HG02938 (cell line): Measurements from ENCODE around the gene CFAP43.

Experiments used
- ATAC-seq: cut with Tn5 transposase; IDR thresholded peaks from one replicate; pipeline ENCODE4 v1.9.1; 2021; ENCODE audit warnings: mild to moderate bottlenecking, moderate library complexity; ENCODE audit not compliant: unreplicated experiment

CFAP43 gene

DNA sequence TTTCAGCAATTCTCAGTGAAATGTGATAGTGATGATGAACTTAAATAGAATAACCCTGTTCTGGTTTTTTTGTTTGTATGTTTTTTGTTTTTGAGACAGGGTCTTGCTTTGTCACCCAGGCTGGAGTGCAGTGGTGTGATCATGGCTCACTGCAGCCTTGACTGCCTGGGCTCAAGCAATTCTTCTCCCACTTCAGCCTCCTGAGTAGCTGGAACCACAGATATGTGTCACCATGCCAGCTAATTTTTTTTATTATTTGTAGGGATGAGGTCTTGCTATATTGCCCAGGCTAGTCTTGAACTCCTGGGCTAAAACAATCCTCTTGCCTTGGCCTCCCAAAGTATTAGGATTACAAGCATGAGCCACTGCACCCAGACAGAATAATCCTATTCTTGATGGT, 132.2 kb downstream of the CFAP43 start:
- no peak for ATAC-seq

DNA sequence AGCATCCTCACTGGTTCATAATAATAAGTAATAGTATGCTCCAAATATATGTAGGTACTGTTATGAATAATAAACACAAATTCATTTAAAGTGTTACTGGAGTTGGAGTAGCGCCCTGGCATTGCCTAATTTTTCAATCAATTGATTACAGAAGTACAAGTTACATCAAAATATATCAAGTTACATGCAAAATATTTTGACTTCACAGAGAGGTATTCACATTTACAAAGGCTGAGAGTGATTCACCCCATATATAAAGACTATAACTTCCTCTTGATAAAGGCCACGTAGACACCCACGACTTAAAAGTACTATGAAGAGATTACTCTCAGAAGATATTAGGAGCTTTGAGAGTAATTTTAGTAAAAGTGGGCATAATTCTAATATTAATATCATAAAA, 132.9 kb downstream of the CFAP43 start:
- ATAC-seq, result no peak

DNA sequence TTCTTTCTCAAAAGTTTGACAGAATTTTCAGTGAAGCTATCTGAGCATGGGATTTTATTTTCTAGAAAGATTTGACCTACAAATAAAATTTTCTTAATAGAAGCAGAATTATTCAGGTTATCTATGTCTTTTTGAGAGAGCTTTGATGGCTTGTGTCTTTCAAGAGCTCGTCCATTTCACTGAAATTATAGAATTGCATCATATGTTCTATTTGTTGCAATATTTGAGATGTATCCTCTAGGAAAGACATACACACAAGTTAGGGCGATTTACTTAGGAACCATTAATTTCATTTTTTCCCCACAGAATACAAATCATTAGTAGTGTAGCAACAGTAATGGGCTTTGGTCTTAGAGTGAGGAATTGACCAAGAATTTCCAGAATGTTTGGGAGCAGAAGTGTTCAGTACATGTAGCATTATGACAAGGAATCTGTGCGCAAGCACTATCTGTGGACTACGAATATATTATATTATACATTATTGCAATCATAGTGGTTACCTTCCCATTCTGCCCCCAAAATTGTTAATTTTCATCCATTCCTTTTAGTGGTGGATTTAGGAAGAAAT, 133.7 kb downstream of the CFAP43 start:
- ATAC-seq, result no peak

DNA sequence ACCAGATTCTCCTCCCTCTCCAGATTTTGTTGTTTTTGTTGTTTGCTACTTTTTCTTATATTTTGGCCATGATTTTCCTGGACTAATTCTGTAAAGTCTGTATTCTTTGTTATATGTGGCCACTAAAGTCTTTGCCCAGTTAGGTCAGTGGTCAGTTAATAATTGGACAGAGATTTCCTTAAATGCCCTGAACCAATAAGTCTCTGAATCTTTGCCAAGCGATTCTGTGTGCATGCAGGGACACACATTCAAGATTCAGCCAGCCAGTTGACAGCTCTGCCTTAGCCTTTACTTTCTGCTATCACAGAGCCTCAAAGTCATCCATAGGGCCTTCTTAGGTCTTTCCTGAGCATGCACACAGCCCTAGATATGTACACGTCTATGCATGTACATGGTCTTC, 135.5 kb downstream of the CFAP43 start:
- no peak for ATAC-seq

DNA sequence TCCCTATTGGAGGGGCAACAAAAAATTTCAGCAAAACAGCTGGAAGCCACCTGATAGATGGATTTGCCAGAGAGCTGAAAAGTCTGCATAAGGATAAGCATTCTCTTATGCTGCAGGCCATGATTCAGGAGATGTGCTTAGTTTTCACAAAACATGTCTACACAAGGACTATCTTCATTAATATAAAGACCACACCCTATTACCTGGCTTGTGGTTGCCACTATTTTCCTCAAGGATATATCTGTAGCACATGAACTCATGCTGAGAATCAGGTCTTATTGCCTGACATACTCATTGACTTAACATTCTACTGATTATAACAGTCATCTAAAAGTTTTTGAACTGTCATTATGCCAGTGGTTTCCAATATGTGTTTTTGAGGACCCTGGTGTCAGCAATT, 139.4 kb downstream of the CFAP43 start:
- no peak for ATAC-seq

DNA sequence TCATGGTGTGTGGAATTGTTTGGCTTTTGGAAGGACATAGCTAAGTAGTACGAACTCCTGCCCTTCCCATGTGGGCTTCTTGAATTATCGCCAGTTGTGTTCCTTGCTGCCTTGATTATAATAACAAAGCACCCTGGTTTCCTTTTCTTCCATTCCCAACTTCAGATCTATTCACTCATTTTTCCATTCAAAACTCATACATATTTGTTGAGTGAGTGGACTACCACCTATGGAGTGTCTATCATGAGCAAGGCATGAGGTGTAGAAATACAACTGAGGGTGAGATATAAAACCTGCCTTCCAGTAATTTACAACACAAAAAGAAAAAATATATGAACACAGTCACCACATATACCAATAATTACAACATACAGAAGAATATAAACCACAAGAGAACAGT, 141.6 kb downstream of the CFAP43 start:
- no peak for ATAC-seq

DNA sequence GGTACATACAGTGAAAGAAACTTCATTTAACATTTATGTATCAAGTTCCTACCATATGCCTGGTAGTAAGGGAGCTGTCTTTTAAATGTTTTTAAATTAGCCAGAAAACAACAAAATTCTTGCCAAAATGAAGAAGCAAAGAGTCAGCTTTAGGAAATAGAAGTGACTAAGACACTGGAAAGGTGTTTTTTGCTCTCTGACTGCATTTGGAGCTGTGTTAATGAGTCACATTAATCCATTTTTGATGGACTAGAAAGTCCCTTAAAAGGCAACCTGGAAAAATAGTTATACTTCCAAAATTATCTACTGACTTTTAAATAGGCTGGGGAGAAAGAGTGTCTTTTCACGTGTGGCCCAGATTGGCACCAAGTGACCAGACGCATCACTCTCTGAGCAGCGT, 142.5 kb downstream of the CFAP43 start:
- no peak for ATAC-seq

DNA sequence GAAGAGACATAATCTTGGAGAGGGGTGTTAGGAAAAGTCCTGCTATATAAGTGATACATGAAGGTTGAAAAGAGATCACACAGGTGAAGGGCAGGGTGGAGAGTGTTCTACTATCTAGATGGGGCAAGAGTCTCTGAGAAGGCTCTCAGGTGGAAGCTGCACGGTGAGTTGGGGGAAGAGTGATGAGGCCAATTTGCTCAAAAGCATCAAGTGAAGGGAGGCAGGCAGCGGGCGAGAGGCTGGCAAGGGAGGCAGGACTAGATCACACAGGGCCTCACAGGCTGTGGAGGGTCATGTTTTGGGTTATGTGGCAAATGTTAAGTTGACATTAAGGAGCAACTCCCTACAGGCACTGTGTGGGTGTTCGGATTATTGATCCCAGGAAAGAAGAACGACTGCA, 143.9 kb downstream of the CFAP43 start:
- ATAC-seq, result no peak

DNA sequence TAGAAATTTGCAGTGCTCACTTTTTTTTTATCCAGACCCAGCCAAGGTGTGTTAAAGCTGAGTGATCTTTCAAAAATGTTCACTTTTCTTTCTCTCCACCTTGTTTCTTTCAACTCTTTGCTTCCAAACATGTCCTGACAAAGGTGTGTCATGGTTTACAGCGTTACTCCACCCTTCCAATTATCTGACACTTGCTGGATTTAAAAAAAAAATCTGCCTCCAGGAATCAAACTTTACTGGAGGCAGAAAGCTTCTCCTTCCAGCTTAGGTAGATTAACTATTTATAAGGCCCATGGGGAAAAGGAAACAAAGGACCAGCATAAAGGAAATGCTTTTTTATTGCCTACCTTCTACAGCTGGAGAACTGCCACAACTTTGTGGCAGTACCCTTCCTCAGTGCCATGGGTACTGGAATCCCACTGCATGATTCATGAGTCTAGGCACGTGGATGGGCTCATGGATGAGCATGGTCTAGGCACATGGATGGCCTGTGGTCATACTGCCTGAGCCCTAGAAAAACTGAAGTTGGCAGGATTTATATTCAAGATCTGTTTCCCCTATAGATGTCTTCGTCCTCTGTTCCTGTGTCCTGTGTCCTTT, 146.3 kb downstream of the CFAP43 start, which contains the start of gene COL17A1:
Gene COL17A1, minus strand, starts transcription at position 80 of the 600 bp plus-strand sequence. CDS start 5,207 bp downstream, outside the sequence.
- ATAC-seq, result no peak

DNA sequence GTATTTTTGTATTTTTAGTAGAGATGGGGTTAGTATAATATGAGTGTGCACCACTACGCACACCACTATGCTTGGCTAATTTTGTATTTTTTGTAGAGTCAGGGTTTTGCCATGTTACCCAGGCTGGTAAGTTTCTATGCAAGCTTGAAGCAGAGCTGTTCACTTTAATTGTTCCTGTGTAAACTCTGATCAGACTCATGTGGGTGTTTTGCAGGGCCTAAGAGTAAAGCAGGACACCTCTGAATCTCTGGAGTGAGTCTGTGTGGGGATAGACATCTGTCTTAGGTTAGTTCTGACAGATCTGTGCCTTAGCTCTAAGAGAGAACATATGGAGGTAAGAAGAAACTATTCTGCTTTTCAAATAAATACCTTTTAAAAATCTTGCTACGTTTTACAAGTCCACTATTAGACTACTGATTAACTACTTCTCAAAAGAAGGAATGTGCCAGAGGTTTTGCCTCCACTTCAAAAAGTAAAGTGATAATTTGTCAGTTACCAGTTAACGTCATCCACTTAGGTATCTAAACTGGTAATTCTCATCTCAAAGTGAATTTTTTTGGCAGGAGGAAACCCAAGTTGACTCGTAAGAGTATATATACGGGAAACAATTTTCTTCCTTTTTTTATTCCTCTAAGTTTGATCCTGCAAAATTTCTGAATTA, 147.6 kb downstream of the CFAP43 start:
- ATAC-seq, result no peak

DNA sequence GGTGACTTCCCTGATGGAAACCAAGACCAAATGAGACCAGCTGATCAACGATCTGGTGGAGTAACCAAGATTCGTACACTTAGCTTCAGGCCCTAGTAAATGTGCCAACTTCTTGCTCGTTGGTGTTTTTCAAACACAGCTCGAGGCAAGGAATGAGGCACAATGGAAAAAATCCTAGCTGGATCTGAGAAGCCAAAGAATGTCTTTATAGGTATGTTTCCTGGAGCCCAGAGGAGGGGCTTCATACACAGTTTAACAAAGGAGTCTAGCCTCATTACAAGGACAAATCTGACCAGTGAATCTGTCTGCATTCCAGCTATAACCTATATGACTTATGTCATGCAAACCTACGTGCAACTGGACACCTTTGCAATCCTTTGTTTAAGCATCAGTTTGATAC, 150.2 kb downstream of the CFAP43 start:
- ATAC-seq, result no peak

DNA sequence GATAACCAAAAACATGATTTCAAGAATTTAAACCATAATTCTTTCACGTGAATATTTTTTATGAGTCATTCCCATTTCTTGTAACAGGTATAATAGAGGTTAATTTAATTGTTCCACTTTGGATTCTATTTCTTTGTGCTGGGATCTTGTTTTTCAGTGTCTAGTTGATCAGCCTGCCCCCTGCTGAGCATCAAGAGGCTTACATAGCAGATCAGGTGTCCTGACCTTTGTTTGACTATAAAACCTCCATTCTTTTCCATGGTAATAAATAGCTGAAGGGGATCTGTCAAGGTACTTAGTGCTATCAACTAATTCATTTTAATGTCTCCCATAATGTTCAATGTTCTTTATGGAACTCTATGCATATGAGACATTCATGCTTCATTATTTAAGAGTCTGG, 151.4 kb downstream of the CFAP43 start:
- no peak for ATAC-seq
